NCI-H345 (cell line): ENCODE measurements around the gene RDH5.
A peak's percentile ranks its signal among the peaks of the same experiment; 100 is the strongest.

Experiments used
- DNase-seq: peaks from one replicate; lab custom pipeline; 2025; lab: John Stamatoyannopoulos, UW

The RDH5 gene

DNA sequence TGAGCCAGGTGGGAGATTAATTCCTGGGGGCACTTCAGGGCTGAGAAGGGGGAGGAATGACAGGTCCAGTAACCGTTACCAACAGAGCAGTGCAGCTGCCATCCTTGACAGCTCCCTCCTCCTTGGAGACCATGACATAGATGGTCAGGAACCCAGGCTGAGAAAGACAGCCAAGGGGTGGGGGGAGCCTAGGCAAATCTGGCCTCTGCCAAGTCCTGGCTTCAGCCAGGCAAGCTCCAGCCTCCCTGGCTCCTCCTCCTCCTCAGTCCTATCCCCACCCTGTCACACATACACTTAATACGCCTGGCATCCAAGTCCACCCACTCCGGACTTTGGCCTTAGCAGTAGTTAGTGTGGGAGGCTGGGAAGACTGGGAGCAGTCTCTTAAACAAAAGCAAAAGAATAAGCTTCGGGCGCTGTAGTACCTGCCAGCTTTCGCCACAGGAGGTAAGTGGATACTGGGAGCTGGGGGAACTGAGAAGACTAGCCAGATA lies at the start of gene RDH5:
RDH5 (plus strand) TSS at position 323 of the 494 bp plus-strand sequence. CDS start 792 bp downstream, outside the sequence.
- no peak for DNase-seq

DNA sequence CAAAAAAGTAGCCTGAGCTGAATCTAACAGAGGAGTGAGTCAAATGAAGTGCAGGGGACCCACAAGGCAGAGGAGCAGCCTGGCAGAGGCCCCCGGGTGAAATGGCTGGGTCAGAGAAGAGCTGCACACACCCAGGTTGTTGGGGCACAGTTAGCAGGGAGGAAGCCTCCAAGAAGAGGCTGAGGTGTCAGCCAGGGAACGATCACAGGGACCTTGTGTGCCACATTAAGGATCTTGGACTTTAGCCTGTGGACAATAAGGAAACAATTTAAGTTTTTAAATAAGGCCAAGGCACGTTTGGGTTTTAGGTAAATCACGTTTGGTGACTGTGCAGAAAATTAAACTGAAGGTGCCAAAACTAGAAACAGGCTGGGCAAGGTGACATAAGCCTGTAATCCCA lies 48.4 kb upstream of the RDH5 start:
- DNase-seq: no peak

- DNase-seq: no peak
Measured at GRCh38 chr12:55673638-55674037, 46.6 kb upstream of the RDH5 start.

GRCh38 chr12:55675666-55676065 lies 44.5 kb upstream of the RDH5 start:
- no peak for DNase-seq

DNA sequence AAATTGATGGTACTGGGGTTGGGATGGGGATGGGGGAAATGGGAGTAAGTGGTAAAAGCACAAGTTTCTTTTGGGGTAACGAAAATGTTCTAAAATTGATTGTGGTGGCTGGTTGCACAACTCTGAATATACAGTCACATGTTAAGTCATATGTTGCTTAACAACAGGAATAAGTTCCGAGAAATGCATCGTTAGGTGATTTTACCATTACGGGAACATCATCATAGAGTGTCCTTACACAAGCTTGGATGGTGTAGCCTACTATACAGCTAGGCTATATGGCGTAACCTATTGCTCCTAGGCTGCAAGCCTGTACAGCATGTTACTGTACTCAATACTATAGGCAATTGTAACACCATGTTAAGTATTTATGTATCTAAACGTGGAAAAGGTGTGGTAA lies 43.5 kb upstream of the RDH5 start:
- no peak for DNase-seq

GRCh38 chr12:55679691-55680090 lies 40.5 kb upstream of the RDH5 start:
- DNase-seq: no peak

DNA sequence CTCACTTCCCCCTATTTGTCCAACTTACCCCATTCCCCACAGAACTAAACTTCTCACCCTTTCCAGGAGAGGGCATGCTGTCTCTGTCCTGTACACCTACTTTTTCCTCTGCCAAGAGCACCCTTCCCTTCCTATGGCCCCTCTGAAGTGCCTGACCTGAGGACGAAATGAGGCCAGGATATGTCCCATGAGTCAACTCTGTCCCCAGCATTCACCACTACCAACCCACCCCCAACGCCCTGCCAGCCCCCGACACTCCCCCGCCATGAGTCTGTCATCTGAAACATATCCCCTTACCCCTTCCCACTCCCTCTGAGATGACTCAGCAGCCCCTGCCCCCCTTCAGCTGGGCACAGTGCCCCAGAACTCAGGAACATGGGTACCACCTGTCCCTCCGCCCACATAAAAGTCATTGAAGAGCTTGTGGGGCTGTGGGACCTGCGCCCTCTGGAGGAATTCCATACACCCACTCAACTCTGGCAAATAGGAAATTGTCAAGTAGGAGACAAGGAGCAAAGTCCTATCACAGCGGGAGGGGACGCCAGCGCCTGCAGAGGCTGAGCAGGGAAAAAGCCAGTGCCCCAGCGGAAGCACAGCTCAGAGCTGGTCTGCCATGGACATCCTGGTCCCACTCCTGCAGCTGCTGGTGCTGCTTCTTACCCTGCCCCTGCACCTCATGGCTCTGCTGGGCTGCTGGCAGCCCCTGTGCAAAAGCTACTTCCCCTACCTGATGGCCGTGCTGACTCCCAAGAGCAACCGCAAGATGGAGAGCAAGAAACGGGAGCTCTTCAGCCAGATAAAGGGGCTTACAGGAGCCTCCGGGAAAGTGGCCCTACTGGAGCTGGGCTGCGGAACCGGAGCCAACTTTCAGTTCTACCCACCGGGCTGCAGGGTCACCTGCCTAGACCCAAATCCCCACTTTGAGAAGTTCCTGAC lies 38.8 kb upstream of the RDH5 start:
- peak; percentile 22 for DNase-seq

DNA sequence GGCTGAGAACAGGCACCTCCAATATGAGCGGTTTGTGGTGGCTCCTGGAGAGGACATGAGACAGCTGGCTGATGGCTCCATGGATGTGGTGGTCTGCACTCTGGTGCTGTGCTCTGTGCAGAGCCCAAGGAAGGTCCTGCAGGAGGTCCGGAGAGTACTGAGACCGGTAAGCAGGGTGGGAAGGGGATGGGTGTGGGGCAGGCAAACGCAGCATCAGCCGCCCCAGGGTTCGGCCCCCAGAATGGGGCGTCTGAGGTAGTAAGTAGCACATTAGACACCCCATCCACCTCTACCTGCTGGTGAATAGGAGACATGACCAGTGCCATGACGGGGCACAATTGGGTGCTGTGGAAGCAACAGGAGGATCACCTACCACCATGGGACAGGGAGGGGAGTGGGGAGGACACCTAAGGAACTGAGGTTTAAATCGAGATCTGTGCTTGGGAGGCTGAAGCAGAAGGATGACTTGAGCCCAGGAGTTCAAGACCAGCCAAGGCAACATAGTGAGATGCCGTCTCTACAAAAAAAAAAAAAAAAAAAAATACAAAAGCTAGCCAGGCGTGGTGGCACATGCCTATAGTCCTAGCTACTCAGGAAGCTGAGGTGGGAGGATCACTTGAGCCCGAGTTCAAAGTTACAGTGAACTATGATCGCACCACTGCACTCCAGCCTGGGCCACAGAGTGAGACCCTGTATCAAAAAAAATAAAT lies 38.0 kb upstream of the RDH5 start:
- no peak for DNase-seq

DNA sequence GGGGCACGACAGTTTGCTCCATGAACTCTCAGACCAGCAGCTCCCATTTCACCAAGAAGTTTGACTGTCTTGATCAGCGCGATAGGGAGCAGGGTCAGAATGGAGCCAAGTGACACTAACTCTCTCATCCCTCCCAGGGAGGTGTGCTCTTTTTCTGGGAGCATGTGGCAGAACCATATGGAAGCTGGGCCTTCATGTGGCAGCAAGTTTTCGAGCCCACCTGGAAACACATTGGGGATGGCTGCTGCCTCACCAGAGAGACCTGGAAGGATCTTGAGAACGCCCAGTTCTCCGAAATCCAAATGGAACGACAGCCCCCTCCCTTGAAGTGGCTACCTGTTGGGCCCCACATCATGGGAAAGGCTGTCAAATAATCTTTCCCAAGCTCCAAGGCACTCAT lies 36.5 kb upstream of the RDH5 start:
- DNase-seq: no peak

- DNase-seq: no peak
Measured at GRCh38 chr12:55684761-55685370, 35.3 kb upstream of the RDH5 start.

GRCh38 chr12:55685671-55686070 lies 34.5 kb upstream of the RDH5 start:
- no peak for DNase-seq

- DNase-seq: no peak
Measured at GRCh38 chr12:55686366-55687010, 33.7 kb upstream of the RDH5 start.

DNA sequence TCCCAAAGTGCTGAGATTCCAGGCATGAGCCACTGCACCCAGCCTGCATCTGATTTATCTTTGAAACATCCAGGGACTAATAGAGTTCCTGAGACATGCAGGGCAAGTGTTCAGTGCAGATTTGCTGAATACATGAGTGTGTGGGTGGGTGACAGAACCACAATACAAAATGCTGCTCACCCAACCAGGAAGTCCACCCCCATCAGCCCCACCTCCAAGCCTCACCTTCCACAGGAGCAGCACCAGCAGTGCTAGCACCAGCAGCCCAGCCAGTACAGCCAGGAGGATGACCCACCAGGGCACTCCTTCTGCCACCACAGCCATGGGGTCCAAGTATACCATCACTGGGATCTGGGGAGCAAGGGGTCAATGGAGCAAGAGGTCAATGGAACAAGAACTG lies 32.4 kb upstream of the RDH5 start:
- DNase-seq: no peak

DNA sequence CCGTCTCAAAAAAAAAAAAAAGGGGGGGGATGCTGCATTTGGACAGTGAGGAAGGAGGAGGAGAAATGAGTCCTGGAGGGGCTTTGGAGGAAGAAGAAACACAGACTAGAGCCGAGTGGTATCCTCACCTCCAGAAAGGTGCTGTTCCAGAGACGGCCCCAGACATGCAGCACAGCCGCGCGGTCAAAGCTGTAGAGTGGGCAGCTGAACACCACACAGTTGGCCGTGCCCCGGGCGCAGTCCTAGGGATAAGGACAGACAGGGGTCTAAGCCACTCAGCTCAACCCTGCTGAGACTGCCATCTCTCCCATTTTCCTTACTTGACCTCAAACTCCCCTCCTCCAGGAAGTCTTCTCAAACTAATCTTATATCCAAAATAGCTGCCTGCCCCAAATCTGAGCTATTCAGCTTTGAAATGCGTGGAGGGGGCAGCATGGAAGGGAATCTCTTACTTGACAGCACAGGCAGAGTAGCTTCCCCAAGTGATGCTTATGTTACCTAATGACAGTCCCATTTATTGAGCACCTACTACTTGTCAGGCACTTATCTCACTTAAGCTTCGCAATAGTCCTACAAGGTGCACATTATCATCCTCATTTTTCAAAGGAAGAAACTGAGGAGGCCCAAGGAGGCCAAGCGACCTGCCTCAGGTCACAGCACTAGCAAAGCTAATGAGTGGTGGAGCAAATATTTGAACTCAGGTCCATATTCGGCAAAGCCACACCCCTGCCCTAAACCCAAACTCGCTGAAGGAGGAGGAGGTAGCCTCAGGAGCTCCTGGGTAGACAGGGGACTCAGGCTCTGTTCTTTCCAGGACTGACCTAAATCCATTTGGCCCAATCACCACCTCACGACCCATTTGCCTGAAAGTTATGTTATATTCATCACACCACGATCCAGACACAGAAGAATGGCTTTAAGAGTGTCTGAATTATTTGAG lies 31.2 kb upstream of the RDH5 start:
- no peak for DNase-seq

GRCh38 chr12:55692631-55693322 lies 27.4 kb upstream of the RDH5 start:
- DNase-seq: no peak

DNA sequence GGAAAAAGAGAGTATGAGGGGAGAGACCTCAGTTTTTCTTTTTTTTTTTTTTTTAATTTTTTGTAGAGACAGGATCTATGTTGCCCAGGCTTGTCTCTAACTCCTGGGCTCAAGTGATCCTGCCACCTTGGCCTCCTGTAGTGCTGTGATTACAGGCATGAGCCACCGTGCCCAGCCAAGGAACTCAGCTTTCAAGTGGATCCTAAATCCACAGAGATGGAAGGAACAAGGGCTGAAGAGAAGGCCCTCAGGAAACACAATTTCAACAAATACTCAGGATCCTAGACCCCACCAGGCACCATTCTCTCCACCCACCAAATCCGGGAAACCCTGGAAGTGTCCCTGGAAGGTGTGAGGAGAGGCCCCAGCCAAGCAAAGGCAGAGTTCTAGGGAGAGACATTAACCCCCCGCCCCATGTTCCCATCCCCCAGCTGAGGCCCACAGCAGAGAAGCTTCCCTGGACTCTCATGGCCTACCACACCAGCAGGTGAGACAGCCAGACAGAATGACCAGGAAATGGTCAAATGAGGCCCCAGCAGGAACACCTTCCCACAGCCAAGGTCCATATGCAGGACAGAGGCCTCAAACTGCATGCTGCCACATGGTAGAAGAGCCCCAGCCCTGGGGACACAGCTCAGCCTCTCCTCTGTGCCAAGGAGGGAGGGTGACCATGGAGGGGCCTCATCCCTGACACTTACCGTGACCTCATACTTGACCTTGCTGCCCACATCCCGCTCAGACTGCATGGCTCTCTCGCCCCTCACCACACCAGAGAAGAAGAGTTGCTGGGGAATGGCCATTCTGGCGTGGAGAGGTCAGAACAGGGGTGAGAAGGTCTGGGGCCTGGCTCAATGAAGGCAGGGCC lies 26.6 kb upstream of the RDH5 start:
- DNase-seq: no peak

DNA sequence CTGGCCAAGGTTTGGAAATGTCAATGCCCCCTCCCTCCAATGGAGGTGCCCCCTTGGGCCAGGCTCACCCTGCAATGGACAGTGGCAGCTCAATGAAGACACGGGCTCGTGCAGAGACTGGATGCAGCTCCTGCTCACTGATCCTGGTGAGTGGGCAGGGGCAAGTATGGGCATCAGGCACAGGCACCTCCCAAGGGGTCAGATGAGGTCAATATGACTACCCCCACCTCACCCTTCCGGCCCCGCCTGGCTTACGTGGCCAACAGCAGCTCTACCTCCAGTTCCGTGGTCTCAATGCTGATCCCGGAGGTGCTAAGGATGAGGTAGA lies 26.0 kb upstream of the RDH5 start:
- no peak for DNase-seq

DNA sequence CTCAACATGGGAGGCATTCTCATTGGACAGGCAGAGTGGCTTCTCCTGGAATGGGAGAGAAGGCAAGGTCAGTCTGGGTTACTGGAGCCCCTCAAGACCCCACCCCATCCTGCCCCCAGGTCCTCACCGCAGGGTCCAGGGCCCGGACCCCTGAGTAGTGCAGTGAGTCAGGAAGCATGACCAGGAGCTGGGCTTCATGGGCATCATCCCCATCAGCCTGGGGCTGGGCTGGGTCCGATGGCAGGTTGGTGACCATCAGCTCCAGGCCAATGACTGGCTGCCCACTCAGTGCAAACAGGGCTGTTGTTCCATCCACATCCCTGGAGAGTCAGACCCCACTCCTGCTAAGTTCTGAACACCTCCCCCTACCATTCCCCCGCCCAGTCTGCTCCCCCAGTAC lies 25.5 kb upstream of the RDH5 start:
- DNase-seq: no peak

GRCh38 chr12:55695349-55695748 lies 24.8 kb upstream of the RDH5 start:
- DNase-seq: no peak

GRCh38 chr12:55696141-55696540 lies 24.1 kb upstream of the RDH5 start:
- no peak for DNase-seq
